SIG-M5 (cell line): ENCODE measurements around the gene DNAH2.

Experiments
- DNase-seq: peaks from one replicate; lab custom pipeline; 2025; lab: John Stamatoyannopoulos, UW

Gene DNAH2

DNA sequence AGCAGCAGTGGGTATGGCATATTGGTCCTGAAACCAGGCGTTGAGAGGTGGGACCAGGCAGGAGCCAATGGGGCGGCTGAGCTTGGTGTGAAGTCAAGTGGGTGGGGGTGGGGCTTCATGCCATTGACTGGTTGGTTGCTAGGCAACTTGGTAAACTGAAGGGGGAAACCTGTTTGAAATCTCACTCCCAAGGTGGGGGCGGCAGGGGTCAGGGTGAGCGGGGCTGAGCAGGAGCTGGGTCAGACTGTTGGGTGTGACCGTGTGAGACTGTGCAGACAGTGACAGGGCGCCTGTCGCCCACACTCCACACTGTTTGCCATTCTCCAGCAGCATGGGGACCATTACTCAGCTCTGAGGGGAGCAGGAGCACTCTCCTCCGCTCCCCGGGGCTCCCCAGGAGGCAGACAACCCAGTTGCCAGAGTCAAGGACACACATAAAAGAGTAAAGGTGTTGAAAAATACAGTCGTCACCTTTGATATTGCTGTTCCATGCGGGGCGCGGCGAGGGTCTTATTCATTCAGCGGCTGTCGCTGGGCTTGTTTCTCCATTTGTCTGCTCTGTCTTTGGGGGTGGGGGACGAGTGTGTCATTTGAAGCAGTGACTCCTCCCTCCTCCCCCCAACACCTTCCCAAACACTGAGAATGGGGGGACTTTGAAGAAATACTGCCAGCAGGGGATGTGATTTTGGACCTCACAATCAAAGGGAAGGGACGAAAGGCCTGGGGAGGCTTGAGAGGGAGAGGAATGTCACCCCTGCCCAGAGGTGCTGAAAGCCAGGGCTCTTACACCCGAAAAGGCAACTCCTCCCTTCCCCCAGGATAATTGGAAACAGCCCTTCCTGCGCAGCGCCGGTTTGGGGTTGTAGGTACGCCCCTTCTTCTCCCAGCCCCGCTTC, 13.7 kb upstream of the DNAH2 start:
- no peak for DNase-seq

- DNase-seq: no peak
These were observed 12.8 kb upstream of the DNAH2 start, which contains the start of gene EFNB3 for GRCh38 chr17:7704601-7705268. EFNB3 (plus strand) TSS chr17:7705202; CDS start chr17:7705599, 397 bp downstream.

- no peak for DNase-seq
These were observed 12.0 kb upstream of the DNAH2 start for GRCh38 chr17:7705269-7706255.

DNA sequence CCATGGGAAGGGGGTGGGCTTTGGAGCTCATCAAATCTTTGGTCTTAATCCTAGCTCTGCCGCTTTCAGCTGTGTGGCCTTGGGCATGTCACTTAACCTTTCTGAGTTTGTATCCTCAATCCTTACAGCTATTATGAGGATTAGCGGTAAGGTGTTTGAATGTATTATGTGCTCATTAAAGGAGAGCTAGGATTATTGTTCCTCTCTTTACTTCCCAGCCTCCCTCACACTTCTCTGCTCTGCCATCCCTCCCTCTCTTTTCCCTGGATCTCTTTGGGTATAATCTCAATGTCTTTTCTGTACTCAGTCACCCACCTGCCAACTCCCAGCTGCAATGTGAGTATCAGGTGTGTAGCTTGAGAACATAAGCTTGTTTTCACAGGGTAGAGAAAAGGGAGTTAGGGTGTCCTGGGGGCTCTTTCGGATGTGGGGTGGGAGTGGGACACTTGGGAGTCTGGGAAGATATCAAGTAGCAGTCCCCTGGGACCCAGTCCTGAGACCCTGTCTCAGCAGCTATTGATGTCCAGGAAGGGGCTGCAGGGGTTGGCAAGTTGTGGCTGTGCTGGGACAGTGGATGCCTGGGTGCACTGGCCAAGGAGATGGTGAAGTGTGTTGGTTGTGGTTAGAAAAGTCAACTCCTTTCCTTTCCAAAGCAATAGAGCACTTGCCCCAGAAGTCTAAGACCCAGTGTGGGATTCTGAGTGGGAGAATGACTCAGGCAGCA, 10.8 kb upstream of the DNAH2 start:
- DNase-seq: no peak

GRCh38 chr17:7707446-7707845, 10.1 kb upstream of the DNAH2 start:
- DNase-seq: no peak

DNA sequence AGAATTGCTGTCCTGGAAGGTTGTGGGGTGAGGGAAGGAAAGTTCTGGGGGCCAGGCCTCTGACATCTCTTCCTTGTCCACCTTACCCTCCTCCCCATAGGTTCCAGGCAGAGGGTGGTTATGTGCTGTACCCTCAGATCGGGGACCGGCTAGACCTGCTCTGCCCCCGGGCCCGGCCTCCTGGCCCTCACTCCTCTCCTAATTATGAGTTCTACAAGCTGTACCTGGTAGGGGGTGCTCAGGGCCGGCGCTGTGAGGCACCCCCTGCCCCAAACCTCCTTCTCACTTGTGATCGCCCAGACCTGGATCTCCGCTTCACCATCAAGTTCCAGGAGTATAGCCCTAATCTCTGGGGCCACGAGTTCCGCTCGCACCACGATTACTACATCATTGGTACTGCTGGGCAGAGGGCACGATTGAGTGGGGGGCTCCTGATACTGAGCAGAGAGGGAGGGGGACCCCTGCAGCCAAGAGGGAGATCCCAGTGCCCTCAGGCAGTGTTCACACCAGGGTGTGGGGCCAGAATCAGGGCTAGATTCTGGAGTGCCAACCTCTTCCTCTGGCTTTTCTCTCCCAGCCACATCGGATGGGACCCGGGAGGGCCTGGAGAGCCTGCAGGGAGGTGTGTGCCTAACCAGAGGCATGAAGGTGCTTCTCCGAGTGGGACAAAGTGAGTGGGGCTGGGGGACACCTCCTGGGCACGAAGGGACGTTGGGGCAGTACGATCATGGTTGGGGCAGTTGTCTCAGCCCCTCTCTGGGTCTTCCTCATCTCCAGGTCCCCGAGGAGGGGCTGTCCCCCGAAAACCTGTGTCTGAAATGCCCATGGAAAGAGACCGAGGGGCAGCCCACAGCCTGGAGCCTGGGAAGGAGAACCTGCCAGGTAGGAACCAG, 9.4 kb upstream of the DNAH2 start:
- DNase-seq: no peak

DNA sequence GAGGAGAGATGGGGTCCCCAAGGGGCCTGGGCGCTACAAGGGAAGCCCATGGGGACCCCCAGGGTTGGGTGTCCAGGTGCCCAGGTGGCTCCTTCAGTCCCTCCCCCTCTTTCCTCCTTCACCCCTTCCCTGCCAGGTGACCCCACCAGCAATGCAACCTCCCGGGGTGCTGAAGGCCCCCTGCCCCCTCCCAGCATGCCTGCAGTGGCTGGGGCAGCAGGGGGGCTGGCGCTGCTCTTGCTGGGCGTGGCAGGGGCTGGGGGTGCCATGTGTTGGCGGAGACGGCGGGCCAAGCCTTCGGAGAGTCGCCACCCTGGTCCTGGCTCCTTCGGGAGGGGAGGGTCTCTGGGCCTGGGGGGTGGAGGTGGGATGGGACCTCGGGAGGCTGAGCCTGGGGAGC, 8.5 kb upstream of the DNAH2 start:
- no peak for DNase-seq

GRCh38 chr17:7710301-7710700, 7.2 kb upstream of the DNAH2 start:
- DNase-seq: no peak

- no peak for DNase-seq
These were observed 6.3 kb upstream of the DNAH2 start for GRCh38 chr17:7711051-7711755.

- no peak for DNase-seq
These were observed 5.3 kb upstream of the DNAH2 start for GRCh38 chr17:7712111-7712771.

GRCh38 chr17:7713782-7714181, 3.8 kb upstream of the DNAH2 start:
- no peak for DNase-seq

DNA sequence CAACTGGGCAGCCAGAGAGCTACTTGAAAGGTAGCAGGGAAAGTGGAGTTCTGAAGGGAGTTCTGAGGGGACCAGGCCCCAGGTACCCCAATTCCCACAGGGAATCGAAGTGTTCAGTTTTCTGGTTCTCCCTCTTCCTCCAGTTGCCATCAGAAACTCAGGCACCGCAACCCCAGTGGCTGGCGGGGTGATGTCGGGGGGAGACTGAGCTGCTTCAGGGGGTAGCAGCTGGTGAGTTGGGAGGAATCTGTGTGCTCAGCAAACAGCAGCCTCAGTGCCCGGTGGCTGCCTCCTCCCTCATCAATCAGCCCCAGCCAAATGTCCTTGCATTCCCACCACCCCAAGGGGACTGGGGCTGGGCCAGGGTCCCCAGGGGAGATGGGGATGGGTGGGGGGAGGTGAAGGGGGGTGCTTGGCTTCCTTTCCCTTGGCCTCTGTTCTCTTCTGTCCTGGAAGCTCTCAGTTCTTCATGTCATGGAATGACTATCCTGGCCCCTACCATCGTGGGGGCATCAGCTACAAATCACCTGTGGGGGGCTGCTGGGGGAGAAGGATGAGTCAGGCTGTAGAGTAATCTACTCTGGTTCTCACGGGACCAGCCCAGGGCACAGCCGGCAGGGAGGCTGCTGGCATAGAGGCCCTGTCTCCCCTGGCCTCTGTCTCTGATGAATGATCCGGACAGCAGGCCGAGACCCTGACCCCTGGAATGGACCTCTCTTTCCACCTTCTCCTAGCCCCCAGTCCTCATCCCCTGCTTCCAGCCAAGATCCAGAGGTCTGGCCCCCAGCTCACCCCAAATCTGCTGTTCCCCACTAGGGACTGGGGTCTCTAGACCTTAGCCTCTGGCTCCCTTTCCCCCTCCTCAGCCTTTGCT, 2.6 kb upstream of the DNAH2 start:
- DNase-seq: no peak

GRCh38 chr17:7715936-7716886, 1.3 kb upstream of the DNAH2 start:
- DNase-seq: no peak

GRCh38 chr17:7717756-7718350, 309 bp downstream of the DNAH2 start:
- no peak for DNase-seq

GRCh38 chr17:7719661-7720060, 2.1 kb downstream of the DNAH2 start:
- DNase-seq: no peak

DNA sequence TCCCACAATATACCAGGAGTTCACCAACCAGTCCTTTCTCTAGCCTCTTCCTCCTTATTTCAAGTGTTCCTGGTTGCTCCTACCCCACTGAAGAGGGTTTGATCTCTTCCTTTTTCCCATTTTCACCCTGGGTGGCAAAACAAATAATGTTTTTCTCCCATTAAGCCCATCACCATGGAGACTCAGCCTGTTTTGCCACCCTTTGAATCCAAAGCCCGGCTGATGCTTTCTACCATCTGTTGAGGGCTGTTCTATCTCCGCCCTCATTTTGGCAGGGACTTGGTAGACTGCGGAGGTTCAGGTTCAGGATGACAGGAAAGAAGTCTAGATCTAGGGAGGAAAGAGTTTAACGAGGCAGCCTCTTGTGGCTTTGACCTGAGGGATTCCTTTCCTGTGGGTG, 2.6 kb downstream of the DNAH2 start:
- DNase-seq: no peak

- no peak for DNase-seq
These were observed 4.1 kb downstream of the DNAH2 start for GRCh38 chr17:7721612-7722011.
